Neural cell (in vitro differentiated cells): ENCODE measurements around the gene CCDC85C.

Experiments
- EP300 ChIP-seq: fragments of 450-650 bp; conservative IDR thresholded peaks from 2 replicates; pipeline ENCODE4 v1.6.1; 2014; ENCODE audit warnings: antibody characterized with exemption, mild to moderate bottlenecking, moderate library complexity; ENCODE audit not compliant: poor library complexity, severe bottlenecking
- EZH2 ChIP-seq: fragments of 200-600, 300-800 bp; shearing (Covaris generic), sonication (generic); IDR thresholded peaks from 2 replicates; pipeline ENCODE4 v1.6.1; 2014; ENCODE audit warnings: antibody characterized with exemption, low read length, borderline replicate concordance, mild to moderate bottlenecking; ENCODE audit not compliant: insufficient read depth, poor library complexity, severe bottlenecking
- POLR2AphosphoS5 ChIP-seq: IDR thresholded peaks from 2 replicates; pipeline ENCODE4 v1.6.1; 2012
- TF ChIP-seq, protein P1 (sequence below): fragments of 450-650 bp; IDR thresholded peaks from 2 replicates; pipeline ENCODE4 v1.5.1; 2014; ENCODE audit warnings: antibody characterized with exemption, mild to moderate bottlenecking, moderate library complexity; ENCODE audit not compliant: poor library complexity, severe bottlenecking
- TF ChIP-seq, protein P2 (sequence below): IDR thresholded peaks from 2 replicates; pipeline ENCODE4 v1.6.1; 2012; ENCODE audit warnings: borderline replicate concordance

DNA sequence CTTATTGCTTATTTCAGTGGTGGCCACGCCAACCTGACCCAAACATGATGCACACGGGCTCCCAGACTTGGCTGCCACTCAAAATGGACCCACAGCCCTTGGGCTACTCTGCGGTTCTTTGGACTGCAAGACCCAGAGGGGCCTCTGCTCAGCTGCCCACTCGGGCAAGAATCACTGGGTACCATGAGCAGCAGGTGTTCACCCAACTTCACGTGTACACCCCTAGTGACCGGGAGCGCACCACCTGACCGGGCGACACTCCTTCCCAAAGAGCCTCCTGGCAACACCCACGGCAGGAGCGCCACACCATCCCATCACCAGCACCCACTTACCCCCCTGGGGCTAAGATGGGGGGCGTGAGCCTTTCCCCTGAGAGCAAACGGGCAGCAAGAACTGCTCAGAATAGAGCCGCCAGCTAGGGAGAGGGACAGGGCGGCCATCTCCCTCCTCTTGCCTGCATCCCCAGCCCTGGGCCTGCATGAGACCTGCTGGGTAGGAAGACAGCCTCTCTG, 90.8 kb downstream of the CCDC85C start:
- TF ChIP-seq, protein P1, sequence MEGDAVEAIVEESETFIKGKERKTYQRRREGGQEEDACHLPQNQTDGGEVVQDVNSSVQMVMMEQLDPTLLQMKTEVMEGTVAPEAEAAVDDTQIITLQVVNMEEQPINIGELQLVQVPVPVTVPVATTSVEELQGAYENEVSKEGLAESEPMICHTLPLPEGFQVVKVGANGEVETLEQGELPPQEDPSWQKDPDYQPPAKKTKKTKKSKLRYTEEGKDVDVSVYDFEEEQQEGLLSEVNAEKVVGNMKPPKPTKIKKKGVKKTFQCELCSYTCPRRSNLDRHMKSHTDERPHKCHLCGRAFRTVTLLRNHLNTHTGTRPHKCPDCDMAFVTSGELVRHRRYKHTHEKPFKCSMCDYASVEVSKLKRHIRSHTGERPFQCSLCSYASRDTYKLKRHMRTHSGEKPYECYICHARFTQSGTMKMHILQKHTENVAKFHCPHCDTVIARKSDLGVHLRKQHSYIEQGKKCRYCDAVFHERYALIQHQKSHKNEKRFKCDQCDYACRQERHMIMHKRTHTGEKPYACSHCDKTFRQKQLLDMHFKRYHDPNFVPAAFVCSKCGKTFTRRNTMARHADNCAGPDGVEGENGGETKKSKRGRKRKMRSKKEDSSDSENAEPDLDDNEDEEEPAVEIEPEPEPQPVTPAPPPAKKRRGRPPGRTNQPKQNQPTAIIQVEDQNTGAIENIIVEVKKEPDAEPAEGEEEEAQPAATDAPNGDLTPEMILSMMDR = no peak
- no peak for TF ChIP-seq POLR2AphosphoS5
- TF ChIP-seq EZH2 = no peak
- no peak for TF ChIP-seq EP300
- TF ChIP-seq, protein P2, sequence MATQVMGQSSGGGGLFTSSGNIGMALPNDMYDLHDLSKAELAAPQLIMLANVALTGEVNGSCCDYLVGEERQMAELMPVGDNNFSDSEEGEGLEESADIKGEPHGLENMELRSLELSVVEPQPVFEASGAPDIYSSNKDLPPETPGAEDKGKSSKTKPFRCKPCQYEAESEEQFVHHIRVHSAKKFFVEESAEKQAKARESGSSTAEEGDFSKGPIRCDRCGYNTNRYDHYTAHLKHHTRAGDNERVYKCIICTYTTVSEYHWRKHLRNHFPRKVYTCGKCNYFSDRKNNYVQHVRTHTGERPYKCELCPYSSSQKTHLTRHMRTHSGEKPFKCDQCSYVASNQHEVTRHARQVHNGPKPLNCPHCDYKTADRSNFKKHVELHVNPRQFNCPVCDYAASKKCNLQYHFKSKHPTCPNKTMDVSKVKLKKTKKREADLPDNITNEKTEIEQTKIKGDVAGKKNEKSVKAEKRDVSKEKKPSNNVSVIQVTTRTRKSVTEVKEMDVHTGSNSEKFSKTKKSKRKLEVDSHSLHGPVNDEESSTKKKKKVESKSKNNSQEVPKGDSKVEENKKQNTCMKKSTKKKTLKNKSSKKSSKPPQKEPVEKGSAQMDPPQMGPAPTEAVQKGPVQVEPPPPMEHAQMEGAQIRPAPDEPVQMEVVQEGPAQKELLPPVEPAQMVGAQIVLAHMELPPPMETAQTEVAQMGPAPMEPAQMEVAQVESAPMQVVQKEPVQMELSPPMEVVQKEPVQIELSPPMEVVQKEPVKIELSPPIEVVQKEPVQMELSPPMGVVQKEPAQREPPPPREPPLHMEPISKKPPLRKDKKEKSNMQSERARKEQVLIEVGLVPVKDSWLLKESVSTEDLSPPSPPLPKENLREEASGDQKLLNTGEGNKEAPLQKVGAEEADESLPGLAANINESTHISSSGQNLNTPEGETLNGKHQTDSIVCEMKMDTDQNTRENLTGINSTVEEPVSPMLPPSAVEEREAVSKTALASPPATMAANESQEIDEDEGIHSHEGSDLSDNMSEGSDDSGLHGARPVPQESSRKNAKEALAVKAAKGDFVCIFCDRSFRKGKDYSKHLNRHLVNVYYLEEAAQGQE = no peak
